ENCODE measurements around the gene WASF3. TPM values are rescaled to one million over a fixed set of nuclear protein-coding genes. Genes with fewer than 3 reads are reported as not detected.
"Not testable (repeated sequence)": the region's sequence is repeated elsewhere in the genome, so short reads cannot be mapped to it uniquely, and the experiment has no call there.

The WASF3 gene
- total RNA-seq, 1 experiment from 2014 or later, result 4.0 TPM

DNA sequence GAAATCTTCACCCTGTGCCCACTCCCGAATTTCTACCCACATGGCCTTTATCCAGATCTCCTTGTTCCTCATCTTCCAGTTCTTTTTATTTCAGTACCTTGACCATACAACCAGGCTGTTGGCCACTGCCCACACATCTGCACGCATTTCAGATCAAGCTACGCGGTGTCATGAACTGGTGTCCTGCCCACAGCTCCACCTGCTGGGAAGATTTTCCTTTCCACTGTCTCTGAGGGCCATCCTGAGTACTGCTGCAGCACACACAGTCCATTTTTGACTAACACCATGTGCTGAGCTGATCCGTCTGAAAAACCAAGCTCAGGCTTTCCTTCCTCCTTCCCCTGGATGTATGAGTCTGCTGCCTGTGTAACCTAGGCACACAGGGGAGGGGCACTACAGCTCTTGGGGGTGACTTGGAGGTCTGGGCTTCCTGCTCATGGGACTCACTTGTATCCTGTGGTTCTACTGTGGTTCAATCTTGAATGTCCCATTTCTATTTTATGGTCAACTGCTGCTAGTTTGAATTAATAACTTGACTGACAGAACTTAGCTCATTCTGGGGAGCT is 71.9 kb downstream of the WASF3 start:
- DNase-seq (ENCODE audit: low spot score), result no peak

DNA sequence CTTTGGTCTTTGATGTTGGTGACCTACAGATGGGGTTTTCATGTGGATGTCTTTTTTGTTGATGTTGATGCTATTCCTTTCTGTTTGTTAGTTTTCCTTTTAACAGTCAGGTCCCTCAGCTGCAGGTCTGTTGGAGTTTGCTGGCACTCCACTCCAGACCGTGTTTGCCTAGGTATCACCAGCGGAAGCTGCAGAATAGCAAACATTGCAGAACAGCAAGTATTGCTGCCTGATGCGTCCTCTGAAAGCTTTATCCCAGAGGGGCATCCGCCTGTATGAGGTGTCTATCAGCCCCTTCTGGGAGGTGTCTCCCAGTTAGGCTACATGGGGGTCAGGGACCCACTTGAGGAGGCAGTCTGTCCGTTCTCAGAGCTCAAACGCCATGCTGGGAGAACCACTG is 78.2 kb downstream of the WASF3 start:
- not testable (repeated sequence) for DNase-seq (ENCODE audit: low spot score)

DNA sequence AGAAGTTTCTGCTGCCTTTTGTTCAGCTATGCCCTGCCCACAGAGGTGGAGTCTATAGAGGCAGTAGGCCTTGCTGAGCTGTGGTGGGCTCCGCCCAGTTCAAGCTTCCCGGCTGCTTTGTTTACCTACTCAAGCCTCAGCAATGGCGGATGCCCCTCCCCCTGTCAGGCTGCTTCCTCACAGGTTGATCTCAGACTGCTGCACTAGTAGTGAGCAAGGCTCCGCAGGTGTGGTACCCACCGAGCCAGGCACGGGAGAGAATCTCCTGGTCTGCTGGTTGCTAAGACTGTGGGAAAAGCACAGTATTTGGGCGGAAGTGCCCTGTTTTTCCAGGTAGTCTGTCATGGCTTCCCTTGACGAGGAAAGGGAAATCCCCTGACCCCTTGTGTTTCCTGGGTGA is 78.6 kb downstream of the WASF3 start:
- not testable (repeated sequence) for DNase-seq (ENCODE audit: low spot score)

DNA sequence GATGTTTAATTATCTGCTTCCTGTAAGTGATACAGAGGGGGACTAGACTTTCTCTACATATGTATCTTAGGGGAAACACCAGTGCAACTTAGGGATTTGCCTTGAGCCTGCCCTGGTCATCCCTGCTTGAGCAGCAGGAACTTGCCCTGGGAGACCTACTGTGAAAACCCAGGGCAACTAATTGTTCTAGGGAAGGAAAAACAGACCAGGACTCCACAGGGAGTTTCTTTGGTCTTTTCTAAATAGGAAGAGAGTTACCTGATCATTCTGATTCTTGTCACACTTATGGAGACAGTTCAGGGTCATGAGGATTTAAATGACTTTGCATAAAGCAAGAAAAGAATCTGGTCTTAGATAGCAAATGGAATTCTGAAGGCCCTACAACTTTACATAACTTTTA is 89.1 kb downstream of the WASF3 start:
- no peak for DNase-seq (ENCODE audit: low spot score)

DNA sequence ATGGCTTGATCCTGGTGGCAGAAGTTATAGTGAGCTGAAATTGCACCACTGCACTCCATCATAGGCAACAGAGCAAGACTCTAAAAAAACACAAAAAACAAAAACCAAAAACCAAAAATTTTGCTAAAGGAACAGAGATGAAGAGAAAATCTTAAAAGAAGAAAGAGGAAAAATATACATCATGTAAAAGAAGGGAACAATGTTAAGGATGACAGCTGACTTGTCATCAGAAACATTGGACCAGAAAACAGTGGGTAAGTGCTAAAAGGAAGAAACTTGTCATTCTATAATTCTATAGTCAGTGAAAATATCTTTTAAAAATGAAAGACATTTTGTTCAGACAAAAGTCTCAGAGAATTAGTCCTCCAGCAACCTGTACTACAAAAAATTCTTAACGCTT is 93.8 kb downstream of the WASF3 start:
- no peak for DNase-seq (ENCODE audit: low spot score)

DNA sequence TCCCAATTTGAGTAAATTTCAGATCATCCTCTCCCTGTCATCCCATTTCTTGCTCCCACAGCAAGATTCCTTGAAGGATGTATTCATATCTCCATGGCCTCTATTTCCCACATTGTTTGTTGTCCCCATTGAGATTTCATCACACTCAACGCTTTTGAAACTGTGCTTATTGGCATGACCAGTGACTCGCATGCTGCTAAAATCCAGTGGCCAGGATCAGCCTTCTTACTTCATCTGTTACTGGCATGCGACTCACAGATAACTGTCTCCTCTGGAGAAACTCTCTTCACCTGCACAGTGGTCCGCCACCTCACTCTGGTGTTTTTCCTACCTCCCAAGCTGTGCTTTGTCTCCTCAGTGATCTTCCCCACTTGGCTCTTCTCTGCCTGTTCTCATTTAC is 95.8 kb downstream of the WASF3 start:
- DNase-seq (ENCODE audit: low spot score), result no peak

DNA sequence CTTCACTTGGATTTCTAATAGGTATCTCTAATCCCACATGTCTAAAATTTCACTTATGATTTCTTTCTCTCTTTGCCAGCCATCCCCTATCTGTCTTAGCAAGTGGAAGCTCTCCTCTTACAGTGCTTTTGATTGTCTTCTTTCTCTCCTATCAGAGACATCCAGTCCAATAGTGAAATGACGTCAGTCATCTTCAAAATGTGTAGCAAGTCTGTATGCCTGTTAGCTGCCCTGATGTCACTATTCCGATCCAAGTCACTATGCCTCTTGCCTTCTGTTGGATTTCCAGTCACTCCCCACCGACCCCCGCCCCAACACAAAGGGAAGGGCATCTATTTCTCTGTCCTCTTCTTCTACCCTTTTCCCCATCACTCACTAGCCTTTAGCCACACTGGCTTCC is 96.4 kb downstream of the WASF3 start:
- no peak for DNase-seq (ENCODE audit: low spot score)

DNA sequence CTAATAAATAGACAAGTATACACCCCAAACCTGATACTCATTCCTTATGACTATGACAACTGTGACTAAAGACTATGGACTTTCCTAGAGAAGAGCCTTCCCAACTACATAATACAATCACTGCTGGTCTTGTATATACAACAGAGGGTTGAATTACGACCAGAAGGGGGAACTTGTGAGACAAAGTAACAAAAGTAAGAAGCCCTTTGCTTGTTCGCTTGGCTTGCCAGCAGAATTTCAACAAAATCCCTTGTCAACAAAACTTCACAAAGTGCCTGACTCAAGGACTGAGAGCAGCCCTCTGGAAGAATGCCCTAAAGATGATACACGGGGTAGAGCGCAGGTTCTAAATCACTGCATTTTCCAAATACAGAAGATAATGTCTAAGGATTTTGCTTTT is 99.4 kb downstream of the WASF3 start:
- DNase-seq (ENCODE audit: low spot score), result peak; percentile 9

DNA sequence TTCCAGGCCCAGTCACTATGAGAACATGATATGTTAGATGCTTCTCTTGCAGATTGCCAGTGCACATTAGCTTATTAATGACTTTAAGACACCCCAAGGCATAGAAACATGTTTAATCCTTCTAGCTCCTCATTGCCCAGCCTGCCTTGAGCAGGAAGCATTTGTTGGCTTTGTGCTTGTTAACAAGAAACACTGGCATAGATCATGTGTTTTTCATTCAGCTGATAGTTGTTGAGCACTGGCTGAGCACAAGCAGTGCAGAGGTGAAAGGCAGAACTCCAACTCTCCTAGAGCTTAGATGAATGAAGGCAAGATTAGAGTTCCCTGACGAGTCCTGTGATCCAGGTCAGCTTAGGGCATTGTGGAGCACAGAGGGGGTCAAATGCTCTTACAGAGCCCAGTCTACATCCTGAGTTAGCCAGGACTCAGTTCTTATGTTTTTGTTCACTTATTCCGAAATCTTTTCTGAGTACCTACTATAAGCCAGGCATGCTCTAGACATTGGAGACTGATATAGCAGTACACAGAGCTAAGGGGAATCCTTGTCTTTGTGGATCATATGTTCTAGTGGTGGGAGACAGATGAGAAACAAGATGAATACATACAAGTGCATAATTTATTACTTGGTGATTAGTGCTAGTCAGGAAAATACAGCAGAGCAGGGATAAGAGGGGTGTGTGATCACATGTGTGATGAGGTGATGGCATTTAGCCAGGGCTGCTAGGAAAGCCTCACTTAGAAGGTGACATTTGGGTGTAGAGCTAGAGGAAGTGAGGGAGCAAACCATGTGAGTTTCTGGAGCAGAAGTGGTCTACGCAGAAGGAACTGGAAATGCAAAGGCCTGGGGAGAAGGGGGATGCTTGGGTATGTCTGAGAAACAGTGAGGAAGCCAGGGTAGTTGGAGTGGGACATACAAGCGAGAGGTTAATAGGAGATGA is 101.2 kb downstream of the WASF3 start:
- DNase-seq (ENCODE audit: low spot score), result no peak

DNA sequence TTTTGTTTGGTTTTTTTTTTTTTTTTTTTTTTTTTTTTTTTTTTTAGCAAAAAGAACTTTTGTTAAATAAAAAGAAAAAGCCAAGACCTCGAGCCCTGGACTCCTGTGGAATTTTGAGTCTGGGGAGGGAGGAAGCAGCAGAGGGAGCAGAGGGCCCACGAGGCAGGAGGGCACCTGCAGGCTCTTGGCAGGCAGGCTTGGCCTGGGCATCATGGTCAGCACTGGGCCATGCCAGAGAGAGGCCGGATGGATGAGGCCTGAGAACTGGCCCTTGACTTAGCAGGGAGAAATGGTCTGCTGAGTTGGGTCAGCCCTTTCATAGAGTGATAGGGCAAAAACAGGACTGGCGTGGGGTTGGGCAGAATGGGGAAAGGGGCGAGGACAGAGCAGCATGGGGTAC is 102.7 kb downstream of the WASF3 start:
- no peak for DNase-seq (ENCODE audit: low spot score)

DNA sequence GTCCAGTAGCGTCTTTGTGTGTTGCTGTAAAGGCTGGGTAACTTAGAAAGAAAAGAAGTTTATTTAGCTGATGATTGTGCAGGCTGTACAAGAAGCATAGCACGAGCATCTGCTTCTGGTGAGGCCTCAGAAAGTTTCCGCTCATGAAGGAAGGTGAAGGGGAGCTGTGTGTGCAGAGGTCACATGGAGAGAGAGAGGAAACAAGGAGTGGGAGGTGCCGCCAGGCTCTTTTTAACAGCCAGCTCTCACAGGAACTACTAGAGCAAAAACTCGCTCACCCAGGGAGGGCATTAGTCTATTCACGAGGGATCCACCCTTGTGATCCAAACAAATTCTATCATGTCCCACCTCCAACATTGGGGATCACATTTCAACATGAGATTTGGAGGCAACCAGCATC is 103.3 kb downstream of the WASF3 start:
- no peak for DNase-seq (ENCODE audit: low spot score)

DNA sequence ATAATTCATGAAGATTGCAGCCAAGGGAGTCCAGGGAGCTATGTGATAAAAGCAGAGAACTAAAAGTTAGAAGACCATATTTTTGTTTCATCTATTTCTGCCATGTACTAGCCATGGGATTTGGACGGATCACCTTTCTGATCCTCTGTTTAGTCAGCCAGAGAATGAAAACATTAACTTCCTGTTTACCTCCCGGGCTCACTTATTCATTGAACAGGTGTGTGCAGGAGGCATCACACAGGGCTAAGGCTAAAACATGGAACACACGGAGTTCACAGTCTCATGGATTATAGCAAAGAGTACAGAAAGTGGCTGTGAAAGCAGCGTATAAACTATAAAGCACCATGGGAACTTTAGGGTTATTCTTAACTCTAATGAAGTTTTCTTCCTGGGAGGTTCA is 106.3 kb downstream of the WASF3 start:
- no peak for DNase-seq (ENCODE audit: low spot score)

DNA sequence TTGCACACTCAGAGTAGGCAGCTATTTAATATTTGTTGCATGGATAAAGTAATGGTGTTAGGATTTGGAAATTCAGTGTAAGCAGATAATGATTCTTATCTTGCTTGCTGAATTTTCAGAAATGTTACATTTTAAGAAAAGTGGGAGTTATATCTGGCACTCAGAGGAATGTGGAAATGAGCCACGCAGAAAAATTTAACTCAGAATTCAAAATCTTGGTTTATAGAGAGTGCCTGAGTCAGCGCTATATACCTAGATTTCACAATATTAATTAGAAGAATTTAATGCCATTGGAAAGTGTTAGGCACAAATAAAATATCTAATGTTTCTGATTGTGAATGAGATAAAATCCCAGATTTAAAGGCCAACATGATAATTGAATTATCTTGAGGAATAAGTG is 106.8 kb downstream of the WASF3 start:
- DNase-seq (ENCODE audit: low spot score), result no peak

DNA sequence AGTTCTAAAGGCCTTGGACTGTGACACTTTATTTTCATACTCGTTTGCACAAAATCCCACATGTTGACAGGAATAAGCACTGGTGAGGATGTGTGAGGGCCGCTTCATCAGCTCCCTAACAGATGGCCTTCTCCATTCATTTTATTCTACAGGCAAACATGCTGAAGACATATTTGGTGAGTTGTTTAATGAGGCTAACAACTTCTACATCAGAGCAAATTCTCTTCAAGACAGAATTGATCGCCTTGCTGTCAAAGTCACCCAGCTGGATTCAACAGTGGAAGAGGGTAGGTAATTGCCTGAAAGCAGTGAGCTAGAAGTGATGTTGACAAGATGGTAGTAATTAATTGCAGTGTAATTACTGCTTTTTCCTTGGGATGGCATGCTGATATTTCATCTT is 107.4 kb downstream of the WASF3 start:
- no peak for DNase-seq (ENCODE audit: low spot score)

DNA sequence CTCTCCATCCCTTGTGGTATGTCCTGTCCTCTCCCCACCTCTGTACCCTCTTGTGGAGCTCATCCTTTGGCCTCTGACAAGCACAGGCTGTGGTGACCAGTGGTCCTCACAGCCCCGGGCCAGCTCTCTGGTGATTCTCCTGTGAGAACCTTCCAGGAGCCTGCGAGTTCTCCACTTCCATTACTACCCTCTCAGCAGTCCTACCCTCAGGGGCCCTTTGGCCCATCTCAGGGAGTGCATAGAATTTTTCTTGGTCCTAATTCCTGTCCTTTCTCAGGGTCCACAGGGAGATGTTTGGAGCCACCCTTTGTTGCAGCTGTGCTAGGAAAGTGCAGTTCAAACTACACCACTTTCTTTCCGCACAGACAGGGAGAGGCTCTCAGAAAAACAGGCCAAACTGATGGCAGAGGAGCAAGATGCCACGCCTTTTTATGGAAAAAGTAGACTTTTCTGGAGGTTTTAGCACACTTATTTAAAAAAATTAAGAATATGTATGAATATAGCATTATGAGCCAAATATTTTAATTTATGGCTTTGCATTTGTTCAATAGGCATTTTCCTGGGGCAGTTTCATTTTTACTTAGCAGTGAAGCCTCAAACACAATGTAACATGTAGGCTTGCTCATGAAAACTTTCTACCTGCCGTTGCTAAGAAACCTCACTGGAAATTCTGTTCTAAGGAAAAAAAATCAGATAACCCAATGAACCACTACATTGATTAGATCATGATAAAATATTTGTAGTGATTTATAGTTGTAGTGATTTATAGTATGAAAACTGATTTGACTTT is 111.1 kb downstream of the WASF3 start:
- DNase-seq (ENCODE audit: low spot score), result no peak

DNA sequence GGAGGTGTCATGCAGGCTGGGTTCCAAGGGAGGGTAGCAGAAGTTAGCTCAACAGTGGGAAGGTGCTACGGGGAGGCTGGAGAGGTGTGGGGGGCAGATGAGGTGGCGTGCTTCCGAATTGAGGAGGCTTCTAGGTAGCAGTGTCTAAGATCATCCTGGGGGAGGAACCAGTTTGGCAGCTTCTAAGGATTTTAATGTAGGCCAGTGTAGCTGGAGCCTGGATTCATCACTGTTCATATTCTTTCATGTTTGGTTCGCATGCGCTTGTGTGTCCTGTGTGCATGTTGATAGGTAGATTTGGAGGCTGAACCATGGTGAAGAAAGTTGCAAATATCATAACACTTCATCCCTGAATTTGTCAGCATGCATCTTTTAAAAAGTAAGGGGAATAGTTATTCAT is 116.4 kb downstream of the WASF3 start:
- DNase-seq (ENCODE audit: low spot score), result no peak

DNA sequence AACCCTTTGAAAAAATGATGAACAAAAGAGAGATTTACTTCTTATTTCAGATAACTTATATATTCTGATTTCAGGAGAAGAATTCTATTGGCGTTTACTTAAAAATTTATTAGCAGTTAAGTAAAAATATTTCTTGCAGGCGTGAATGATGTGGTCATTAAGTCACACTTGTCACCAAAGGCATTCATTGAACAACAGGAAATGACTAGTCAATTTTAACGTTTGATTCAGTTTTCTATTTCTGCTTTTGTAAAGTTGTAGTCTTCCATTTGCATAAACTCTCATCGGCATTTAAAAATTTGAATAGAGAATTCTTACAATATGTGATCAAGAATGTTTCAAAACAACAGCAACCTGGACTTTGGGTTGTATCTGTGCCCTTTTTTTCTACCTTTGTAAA is 119.7 kb downstream of the WASF3 start:
- no peak for DNase-seq (ENCODE audit: low spot score)

DNA sequence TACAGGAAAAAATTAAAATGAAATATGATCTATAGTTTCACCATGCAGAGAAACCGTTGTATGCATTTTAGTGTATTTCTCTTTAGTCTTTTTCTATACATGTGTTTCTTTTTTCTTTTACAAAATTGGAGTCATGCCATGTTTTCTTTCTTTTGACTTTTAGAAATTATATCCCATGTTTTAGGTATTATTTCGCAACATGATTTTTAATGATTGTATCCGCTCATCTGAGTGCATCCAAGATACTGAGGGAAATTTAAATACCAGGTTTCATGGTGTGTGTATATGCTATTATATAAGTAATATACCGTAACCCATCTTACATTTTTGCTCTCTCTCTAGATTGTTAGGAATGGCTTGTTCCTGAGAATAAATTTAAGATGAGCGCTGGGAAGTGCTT is 120.8 kb downstream of the WASF3 start:
- DNase-seq (ENCODE audit: low spot score), result no peak

DNA sequence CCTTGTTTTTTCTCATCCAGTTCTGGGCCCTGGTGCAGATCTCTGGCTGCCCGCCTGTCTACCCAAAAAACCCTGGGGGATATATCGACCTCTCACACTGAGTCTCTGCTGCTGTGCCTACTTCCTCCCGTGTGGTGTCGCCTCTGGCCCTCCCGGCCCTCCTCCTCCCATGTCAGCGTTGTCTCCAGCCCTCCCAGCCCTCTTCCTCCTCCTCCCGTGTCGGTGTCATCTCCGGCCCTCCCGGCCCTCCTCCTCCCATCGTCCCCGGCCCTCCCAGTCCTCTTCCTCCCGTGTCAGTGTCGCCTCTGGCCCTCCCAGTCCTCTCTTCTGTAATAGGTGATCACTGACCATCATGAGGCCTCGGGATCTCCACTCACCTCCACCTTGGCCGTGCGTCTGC is 121.3 kb downstream of the WASF3 start:
- DNase-seq (ENCODE audit: low spot score), result no peak

DNA sequence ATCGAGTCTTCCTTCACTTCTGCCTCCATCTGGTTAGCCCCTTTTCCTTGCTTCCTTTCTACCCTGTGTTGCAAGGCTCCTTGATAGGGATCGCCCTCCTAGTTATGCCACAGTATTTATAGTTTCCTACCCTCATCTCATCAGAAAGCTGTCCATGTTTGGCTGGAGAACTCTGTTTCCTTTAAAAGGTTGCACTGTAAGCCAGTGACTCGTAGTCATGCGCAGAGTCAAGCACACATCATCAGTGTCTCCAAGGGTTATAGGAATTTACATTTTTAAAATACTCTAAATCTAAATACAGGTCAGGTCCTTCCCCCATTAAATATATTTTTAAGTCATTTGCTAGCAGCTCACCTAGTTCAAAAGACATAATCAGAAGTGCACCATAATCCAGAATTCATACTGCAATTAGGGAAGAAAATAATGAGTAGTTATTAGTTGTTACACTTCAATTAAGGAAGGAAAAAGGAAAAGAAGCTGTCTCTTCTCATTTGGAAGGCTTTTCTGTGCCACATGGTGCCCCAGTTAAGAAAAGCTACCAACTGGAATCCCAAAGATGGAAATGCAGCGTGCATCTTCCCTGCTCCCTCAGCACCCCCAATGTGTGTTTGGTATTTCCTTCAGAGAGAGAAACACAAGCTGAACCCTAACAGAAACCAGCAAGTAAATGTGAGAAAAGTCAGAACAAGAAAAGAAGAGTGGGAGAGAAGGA is 122.1 kb downstream of the WASF3 start:
- DNase-seq (ENCODE audit: low spot score), result peak; percentile 43

DNA sequence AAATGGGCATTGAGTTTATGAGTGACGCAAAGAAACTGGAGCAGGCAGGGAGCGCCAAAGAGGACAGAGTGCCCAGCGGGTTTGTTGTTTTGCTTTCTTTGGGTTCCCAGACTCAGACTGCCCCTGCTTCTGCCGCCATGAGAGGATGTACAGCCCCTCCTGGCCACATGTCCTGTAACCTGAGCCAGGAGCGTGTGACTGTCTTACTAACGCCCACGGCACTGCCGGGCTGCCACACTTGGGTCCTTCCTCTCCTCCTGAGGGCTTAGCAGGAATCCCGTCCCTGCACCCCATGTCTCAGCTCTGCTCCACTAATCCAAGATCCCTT is 122.6 kb downstream of the WASF3 start:
- DNase-seq (ENCODE audit: low spot score), result peak; percentile 49

DNA sequence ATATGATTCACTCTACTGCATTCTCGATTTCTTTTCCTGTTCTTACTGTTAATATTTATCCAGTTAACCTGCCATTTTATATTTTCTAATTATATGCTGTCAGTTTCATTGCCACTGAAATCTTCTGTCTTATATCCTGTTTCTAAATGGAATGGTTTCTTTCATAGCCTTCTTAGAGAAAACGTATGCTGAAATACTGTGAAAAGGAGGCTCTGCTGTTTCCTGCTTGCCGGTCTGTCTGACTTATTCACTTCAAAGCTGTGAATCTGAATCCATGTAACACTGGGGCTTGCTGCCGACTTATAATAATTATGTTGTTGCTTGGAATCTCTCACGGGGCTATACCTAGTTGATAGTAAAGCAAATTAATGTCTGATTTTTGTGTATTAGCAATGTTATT is 123.1 kb downstream of the WASF3 start:
- no peak for DNase-seq (ENCODE audit: low spot score)

All from A172 (cell line).